Hippocampal formation (tissue), 2 donors: ENCODE data around the gene ATP13A1.
A peak's percentile ranks its signal among the peaks of the same experiment; 100 is the strongest.
"Not testable (repeated sequence)": the region's sequence is repeated elsewhere in the genome, so short reads cannot be mapped to it uniquely, and the experiment has no call there.

ENCODE experiments used
- DNase-seq, 2 donors: peaks; one replicate each; lab custom pipeline; 2025; lab: John Stamatoyannopoulos, UW

Gene ATP13A1

DNA sequence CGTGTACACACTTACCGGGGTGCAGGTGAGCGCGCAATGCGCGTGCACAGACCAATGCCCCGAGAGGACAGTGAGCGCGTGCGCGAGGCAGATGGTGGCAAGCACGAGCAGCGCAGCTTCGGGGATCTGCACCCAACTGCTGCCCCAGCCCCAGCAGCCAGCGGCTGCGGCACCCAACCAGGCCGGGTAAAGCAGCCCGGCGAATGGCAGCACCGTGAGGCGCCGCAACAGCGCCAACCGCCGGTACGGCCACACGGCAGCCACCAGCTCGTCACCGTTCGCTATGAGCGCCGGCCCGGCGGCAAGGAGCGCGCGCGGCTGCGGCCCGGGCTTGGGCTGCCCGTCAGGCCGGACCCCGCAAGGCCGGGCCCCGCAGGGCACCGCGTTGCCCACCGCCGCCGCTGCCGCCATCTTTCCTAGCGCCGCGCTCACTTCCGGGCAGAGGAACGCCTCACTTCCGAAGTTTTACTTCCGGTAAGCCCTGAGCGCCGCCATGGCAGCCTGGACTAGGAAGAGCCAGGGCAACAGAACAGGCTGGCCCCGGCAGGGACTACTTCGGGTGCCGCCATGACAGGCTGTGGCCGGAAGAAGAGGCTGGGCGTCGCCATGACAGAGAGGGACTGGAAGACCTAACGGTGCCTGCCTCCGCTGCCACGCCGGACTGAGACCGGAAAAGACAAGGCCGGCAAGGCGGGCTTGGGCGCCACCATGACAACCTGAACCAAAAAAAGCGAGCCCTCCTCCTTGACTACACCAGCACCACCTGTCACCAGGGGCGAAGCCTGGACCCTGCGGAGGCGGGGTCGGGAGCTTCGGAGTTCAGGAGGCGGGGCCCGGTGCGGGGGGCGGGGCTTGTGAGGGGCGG lies at the start of gene ATP13A1:
Gene ATP13A1, minus strand, starts transcription at position 421 of the 865 bp plus-strand sequence. Its CDS starts 10 bp downstream, at position 411.
- DNase-seq: peak; percentile 96 to 99

DNA sequence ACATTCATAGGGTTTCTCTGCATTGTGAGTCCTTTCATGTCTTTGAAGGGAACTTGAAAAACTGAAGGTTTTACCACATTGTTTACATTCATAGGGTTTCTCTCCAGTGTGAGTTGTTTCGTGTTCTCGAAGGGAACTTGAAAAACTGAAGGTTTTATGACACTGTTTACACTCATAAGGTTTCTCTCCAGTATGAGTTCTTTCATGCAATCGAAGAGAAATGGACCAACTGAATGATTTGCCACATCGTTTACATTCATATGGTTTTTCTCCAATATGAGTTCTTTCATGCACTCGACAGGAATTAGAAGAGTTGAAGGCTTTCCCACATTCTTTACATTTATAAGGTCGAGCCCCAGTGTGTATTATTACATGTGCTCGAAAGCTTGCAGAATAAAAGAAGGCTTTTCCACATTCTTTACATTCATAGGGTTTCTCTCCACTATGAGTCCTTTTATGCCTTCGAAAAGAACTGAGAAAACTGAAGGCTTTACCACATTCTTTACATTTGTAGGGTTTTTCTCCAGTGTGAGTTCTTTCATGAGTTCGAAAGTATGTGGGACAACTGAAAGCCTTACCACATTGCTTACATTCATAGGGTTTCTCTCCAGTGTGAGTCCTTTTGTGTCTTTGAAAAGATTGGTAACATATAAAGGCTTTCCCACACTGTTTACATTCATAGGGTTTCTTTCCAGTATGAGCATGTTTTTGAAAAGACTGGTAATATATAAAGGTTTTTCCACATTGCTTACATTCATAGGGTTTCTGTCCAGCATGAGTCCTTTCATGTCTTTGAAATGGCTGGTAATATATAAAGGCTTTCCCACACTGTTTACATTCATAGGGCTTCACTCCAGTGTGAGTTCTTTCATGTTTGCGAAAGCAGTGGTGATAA lies 48.7 kb upstream of the ATP13A1 start:
- DNase-seq: no peak

DNA sequence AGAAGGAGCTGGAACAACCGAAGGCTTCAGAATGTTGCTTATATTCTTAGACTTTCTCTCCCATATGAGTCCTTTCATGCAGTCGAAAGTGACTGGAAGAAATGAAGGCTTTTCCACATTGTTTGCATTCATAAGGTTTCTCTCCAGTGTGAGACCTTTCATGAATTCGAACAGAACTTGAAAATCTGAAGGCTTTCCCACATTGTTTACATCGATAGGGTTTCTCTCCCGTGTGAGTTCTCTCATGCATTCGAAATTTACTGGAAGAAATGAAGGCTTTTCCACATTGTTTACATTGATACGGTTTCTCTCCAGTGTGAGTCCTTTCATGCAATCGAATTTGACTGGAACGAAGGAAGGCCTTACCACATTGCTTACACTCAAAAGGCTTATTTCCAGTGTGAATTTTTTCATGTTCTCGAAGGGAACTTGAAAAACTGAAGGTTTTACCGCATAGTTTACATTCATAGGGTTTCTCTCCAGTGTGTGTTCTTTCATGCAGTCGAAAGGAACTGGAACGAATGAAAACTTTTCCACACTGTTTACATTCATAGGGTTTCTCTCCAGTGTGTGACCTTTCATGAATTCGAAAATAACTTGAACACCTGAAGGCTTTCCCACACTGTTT lies 47.9 kb upstream of the ATP13A1 start:
- no peak for DNase-seq

DNA sequence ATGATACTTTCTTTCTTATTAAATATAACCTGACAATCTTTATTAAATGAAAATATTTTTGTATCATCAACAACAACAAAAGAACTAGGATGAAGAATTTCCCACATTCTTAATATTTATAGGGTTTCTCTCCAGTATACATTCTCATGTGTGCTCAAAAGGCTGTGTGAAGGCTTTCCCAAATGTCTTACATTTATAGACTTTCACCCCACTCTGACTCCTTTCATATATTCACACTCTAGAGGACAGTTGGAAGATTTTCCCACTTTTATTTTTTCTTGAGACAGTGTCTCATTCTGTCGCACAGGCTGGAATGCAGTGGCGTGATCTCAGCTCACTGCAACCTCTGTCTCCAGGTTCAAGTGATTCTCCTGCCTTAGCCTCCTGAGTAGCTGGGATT lies 47.0 kb upstream of the ATP13A1 start:
- no peak for DNase-seq

DNA sequence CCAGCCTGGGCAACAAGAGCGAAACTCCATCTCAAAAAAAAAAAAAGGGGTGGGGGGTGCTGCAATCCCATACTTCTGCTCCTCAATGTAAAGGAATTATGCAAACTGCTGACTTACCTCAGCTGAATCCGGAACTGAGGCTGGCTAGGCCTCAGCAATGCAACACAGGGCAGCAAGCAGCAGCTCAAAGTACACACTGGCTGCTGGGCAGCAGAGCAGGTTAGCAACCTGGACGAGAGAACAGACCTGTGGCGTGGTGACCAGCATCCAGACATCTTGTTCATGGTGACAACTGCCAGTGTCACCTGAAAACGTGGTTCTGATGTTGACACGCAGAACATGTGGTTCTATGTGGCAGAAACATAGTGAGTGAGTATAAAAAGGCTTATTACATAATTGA lies 41.4 kb upstream of the ATP13A1 start:
- DNase-seq: no peak

DNA sequence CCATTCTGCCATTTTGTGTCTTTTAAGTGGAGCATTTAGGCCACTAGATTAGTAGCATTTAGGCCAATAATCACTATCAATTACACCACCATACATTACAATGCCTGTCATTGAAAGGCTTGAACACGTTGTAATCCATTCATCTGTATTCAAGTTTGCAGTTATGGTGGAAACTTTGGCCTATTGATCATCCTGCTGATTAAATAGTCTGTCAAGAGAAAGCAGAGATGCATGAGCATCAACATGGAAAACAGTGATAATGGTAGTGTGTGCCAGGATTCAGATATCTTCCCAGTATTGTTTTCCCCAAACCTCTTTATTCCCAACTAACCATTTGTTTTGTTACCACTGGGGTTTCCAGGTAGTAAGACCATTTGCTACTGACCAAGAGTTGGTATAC lies 37.0 kb upstream of the ATP13A1 start:
- not testable (repeated sequence) for DNase-seq

DNA sequence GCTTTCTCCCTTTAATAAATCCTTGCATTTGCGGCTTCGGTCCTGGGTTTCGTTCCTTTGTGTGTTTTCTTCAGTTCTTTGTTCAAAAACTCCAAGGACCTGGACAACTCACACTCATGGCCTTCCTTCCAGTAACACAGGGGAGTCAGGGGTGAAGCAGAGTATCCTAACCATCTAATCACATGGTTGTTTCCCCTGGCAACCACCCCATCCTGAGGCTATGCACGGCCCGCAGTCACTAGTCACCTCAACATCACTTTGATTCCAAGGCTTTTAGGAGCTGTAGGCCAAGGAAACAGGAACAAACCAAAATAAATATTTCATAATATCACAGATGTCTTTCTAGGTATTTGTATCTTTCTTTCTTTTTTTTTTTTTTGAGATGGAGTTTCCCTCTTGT lies 34.1 kb upstream of the ATP13A1 start:
- no peak for DNase-seq

DNA sequence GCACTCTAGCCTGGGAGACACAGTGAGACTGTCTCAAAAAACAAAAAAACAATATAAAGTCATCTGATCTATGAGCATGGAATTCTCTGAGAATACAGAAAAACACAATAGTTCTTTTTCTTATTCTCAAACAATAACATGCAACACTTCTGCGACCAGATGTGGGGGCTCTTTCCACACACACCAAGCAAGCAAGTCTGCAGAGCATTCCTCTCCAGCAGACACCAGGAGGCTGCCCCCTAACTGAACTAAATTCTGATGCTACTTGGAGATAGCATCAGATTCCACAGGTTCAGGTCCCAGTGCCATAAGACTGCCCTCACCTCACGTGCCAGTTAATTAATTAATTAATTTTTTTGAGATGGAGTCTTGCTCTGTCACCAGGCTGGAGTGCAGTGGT lies 32.9 kb upstream of the ATP13A1 start:
- DNase-seq: no peak

DNA sequence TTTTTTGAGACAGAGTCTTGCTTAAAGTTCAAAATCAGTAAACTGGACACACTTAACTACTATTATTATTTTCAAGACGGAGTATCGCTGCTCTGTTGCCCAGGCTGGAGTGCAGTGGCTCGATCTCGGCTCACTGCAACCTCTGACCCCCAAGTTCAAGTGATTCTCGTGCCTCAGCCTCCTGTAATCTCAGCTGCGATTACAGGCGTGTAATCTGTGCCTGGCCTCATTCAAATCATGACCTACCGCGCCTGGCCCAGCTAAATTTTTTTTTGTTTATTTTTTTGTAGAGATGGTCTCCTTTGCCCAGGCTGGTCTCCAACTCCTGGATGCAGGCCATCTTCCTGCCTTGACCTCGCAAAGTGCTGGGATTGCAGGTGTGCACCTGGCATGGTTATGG lies 28.2 kb upstream of the ATP13A1 start:
- DNase-seq: no peak

DNA sequence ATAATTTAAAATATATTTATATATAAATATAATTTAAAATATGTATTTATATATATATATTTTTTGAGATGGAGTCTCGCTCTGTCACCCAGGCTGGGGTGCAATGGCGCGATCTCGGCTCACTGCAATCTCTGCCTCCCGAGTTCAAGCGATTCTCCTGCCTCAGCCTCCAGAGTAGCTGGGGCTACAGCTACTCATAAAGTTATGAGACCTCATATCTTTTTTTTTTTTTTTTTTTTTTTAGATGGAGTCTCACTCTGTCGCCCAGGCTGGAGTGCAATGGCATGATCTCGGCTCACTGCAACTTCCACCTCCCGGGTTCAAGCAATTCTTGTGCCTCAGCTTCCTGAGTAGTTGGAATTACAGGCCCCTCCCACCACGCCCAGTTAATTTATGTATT lies 25.5 kb upstream of the ATP13A1 start:
- not testable (repeated sequence) for DNase-seq

DNA sequence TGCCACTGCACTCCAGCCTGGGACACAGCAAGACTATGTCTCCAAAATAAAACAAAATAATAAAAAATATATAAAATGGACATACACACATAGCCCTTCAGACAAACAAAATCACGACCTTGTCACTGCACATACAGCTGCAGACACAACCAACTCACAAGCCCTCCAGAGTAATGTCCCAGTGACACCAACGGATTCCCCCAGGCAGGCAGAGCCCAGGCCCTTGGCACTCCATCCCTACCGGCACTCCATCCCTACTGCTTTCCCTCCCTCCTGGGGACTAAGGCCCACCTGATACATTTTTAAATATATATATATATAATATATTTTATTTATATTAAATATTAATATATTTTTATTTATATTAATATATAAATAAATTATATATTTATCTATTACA lies 23.6 kb upstream of the ATP13A1 start:
- DNase-seq: no peak

DNA sequence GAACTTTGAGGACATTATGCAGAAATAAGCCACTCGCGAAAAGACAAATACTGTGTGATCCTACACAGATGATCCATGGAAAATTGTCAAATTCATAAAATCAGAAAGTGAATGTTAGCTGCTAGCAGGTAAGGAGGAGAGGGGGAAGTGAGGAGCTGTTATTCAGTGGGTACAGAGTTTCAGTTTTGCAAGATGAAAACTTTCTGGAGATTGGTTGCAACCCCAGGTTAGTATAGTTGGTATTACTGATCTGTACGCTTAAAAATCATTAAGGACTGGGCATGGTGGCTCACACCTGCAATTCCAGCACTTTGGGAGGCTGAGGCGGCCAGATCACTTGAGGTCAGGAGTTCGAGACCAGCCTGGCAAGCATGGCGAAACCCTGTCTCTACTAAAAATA lies 23.1 kb upstream of the ATP13A1 start:
- DNase-seq: no peak

DNA sequence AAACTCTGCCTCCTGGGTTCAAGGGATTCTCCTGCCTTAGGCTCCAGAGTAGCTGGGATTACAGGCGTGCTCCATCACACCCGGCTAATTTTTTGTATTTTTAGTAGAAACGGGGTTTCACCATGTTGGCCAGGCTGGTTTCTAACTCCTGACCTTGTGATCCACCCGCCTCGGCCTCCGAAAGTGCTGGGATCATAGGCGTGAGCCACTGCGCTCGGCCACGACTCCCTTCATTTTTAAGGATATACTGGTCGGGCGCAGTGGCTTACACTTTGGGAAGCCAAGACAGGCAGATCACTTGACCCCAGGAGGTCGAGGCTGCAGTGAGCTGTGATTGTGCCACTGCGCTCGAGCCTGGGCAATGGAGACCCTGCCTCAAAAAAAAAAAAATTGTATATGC lies 22.6 kb upstream of the ATP13A1 start:
- not testable (repeated sequence) for DNase-seq

DNA sequence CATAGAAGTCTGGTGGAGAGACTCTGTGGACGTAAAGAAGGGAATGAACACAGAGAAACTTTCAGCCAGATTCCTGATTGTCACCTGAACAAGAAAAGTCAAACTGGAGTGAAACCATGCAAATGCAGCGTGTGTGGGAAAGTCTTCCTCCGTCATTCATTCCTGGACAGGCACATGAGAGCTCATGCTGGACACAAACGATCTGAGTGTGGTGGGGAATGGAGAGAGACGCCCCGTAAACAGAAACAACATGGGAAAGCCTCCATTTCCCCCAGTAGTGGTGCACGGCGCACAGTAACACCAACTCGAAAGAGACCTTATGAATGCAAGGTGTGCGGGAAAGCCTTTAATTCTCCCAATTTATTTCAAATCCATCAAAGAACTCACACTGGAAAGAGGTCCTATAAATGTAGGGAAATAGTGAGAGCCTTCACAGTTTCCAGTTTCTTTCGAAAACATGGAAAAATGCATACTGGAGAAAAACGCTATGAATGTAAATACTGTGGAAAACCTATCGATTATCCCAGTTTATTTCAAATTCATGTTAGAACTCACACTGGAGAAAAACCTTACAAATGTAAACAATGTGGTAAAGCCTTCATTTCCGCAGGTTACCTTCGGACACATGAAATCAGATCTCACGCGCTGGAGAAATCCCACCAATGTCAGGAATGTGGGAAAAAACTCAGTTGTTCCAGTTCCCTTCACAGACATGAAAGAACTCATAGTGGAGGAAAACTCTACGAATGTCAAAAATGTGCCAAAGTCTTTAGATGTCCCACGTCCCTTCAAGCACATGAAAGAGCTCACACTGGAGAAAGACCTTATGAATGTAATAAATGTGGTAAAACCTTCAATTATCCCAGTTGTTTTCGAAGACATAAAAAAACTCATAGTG lies 15.9 kb upstream of the ATP13A1 start:
- no peak for DNase-seq

DNA sequence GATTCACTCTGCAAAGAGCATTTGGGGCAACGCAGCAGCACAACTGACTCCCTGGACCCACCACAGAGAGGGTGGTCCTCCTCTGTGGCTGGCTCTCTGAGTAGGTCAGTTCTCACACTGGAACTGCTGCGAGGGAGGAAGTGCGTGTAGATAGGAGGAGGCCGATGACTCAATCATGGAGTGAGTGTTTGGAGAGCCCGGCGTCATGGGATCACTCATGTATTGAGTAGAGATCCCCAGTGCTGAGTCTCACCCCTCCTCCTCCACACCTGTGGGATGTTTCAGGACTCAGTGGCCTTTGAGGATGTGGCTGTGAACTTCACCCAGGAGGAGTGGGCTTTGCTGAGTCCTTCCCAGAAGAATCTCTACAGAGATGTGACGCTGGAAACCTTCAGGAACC lies 14.1 kb upstream of the ATP13A1 start:
- DNase-seq: no peak

DNA sequence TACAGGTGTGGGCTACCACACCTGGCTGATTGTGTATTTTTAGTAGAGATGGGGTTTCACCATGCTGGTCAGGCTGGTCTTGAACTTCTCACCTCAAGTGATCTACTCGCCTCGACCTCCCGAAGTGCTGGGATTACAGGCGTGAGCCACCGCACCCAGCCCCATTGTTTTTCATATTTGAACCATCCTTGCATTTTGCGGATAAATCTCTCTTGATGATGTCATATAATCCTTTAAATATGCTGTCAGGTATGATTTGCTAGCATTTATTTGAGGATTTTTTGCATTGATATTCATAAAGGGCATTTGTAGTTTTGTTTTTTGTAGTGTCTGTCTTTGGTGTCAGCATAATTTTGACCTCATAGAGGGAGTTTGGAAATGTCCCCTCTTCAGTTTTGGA lies 10.8 kb upstream of the ATP13A1 start:
- no peak for DNase-seq

DNA sequence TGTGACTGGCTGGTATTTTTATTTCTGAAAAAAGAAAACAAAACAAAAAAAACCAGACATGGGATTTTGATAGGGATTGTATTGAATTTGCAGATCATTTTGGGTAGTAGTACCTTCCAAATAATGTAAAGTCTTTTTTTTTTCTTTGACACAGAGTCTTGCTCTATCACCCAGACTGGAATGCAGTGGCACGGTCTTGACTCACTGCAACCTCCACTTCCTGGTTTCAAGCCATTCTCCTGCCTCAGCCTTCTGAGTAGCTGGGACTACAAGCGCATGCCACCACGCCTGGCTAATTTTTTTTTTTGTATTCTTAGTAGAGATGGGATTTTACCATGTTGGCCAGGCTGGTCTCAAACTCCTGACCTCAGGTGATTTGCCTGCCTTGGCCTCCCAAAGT lies 9.3 kb upstream of the ATP13A1 start:
- no peak for DNase-seq

DNA sequence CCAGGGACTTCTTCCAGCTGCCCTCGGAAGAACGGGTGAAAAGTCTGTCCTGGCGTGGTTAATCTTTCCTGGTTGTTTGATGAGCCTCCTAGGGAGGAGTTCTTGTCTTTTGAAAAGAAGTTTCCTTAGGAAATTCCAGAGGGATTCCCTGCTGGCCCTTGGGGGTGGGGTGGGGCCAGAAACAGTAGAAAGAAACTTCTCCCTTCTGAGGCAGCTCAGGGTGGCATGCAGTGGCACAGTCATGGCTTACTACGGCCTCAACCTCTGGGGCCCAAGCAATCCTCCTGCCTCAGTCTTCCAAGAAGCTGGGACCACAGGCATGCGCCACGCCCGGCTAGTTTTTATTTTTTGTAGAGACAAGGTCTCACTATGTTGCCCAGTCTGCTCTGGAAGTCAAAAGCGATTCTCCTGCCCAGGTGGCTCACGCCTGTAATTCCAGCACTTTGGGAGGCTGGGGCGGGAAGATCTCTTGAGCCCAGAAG lies 6.6 kb upstream of the ATP13A1 start:
- DNase-seq: no peak

DNA sequence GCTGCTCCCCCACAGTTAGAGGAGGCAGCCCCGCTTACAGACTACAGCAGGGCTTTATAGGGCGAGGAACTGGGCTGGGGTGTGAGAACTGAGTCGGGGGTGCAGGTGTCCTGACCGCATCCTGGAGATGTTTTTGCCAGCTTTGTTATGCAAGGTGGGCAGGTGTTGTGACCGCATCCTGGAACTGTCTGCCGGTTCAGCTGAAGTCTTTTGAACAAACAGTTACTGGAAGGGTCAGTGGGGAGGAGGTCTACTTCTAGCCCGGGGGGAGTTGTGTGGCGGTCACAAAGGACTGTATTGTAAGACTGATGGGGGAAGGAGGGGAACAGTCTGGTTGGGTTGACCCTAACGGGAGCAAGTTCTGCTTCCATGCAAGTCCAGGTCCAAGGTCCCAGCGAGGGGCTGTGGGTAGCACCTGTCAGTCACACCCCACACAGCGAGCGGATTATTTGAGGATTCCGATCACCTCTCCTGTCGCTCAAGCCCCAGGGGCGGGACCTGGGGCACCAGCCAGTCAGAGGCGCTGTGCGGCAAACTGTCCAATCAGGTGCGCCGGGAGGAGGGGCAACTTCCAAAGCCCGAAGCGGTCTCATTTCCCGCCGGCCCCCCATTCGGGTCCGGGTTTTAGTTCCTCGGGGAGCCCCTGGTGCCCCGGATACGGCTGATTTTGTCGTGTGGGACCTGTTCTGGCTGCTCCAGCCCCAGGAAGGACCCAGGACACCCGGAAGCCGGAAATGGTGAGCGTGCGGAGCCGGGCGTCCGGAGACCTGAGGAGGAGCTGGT lies 4.9 kb upstream of the ATP13A1 start, which contains the start of gene ZNF101:
Gene ZNF101, plus strand, starts transcription at position 610 of the 783 bp plus-strand sequence. Its CDS starts 125 bp downstream, at position 735.
- peak; percentile 84 to 88 for DNase-seq

DNA sequence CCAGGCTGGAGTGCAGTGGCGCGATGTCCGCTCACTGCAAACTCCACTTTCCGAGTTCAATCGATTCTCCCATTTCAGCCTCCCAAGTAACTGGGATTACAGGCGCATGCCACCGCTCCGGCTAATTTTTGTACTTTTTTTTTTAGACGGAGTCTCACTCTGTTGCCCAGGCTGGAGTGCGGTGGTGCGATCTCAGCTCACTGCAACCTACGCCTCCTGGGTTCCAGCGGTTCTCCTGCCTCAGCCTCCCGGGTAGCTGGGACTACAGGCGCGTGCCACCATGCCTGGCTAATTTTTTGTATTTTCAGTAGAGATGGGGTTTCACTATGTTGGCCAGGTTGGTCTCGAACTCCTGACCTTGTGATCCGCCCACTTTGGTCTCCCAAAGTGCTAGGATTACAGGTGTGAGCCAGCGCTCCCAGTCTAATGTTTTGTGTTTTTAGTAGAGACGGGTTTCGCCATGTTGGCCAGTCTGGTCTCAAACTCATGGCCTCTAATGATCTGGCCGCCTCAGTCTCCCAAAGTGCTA lies 2.0 kb upstream of the ATP13A1 start:
- not testable (repeated sequence) for DNase-seq
